Stimulated activated CD4-positive, alpha-beta T cell treated with anti-CD3 and anti-CD28 coated beads, Interleukin-1b, Interleukin-23, amount 100 ng/mL, for 24 hours (primary cell): ENCODE results near the gene SUFU.
A peak's percentile ranks its signal among the peaks of the same experiment; 100 is the strongest.

Experiments used
- DNase-seq, 4 experiments: peaks; one replicate each; pipeline ENCODE4 v3.0.0-alpha.2; 2020; ENCODE audit warnings: low read depth in 4 of 4, low spot score in 1 of 4

The SUFU gene

GRCh38 chr10:102546606-102547320 lies 43.0 kb downstream of the SUFU start:
- DNase-seq = no peak

GRCh38 chr10:102549549-102549948 lies 45.8 kb downstream of the SUFU start:
- DNase-seq = no peak

- no peak for DNase-seq
Measured at GRCh38 chr10:102550636-102551210, 47.0 kb downstream of the SUFU start.

- DNase-seq = no peak
Measured at GRCh38 chr10:102552533-102552932, 48.8 kb downstream of the SUFU start.

GRCh38 chr10:102553771-102554170 lies 50.0 kb downstream of the SUFU start:
- DNase-seq = no peak

- DNase-seq = no peak
Measured at GRCh38 chr10:102554531-102554930, 50.8 kb downstream of the SUFU start.

GRCh38 chr10:102555781-102556328 lies 52.1 kb downstream of the SUFU start:
- DNase-seq = no peak

- no peak for DNase-seq
Measured at GRCh38 chr10:102557569-102557968, 53.8 kb downstream of the SUFU start.

GRCh38 chr10:102559764-102560163 lies 56.0 kb downstream of the SUFU start:
- DNase-seq = no peak

- no peak for DNase-seq
Measured at GRCh38 chr10:102564209-102564834, 60.5 kb downstream of the SUFU start.

- no peak for DNase-seq
Measured at GRCh38 chr10:102565793-102566192, 62.0 kb downstream of the SUFU start.

- no peak for DNase-seq
Measured at GRCh38 chr10:102578782-102579181, 75.0 kb downstream of the SUFU start.

GRCh38 chr10:102579328-102579727 lies 75.6 kb downstream of the SUFU start:
- no peak for DNase-seq

- DNase-seq = no peak
Measured at GRCh38 chr10:102580230-102580629, 76.5 kb downstream of the SUFU start.

GRCh38 chr10:102581401-102581800 lies 77.6 kb downstream of the SUFU start:
- DNase-seq = no peak

- no peak for DNase-seq
Measured at GRCh38 chr10:102581981-102582580, 78.3 kb downstream of the SUFU start.

- peak; percentile 71 to 72 (median 72) for DNase-seq
Measured at GRCh38 chr10:102583435-102584417, 80.0 kb downstream of the SUFU start.

GRCh38 chr10:102585026-102585425 lies 81.3 kb downstream of the SUFU start:
- no peak for DNase-seq

- no peak for DNase-seq
Measured at GRCh38 chr10:102586858-102587257, 83.1 kb downstream of the SUFU start.

- DNase-seq = no peak
Measured at GRCh38 chr10:102588875-102589274, 85.1 kb downstream of the SUFU start.
